Measurements from ENCODE around the gene PKD1. TPM values are rescaled to one million over a fixed set of nuclear protein-coding genes. Genes with fewer than 3 reads are reported as not detected.

Gene PKD1
- total RNA-seq, 1 donor from 2014 or later, result 169 TPM

- Mint-ChIP-seq H3K27me3 (ENCODE audit: unreplicated experiment) (no peaks in the 10 kb centered on the region), H3K9me3 (ENCODE audit: unreplicated experiment) (no peaks in the 10 kb centered on the region), H3K36me3 (ENCODE audit: unreplicated experiment) (peaks cover 20% of the 10 kb centered on the region), H3K4me1 (ENCODE audit: unreplicated experiment) (peaks cover 3% of the 10 kb centered on the region), H3K4me3 (ENCODE audit: unreplicated experiment) (no peak overlapping the region), H3K27ac (ENCODE audit: unreplicated experiment) (no peak overlapping the region)
- TF ChIP-seq, protein P1, sequence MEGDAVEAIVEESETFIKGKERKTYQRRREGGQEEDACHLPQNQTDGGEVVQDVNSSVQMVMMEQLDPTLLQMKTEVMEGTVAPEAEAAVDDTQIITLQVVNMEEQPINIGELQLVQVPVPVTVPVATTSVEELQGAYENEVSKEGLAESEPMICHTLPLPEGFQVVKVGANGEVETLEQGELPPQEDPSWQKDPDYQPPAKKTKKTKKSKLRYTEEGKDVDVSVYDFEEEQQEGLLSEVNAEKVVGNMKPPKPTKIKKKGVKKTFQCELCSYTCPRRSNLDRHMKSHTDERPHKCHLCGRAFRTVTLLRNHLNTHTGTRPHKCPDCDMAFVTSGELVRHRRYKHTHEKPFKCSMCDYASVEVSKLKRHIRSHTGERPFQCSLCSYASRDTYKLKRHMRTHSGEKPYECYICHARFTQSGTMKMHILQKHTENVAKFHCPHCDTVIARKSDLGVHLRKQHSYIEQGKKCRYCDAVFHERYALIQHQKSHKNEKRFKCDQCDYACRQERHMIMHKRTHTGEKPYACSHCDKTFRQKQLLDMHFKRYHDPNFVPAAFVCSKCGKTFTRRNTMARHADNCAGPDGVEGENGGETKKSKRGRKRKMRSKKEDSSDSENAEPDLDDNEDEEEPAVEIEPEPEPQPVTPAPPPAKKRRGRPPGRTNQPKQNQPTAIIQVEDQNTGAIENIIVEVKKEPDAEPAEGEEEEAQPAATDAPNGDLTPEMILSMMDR (IDR thresholded peaks at IDR 0.05), result no peak
- DNase-seq (ENCODE audit: extremely low spot score, unreplicated experiment), result no peak
Measured at GRCh38 chr16:2170080-2170479, 34.4 kb upstream of the PKD1 start.

DNA sequence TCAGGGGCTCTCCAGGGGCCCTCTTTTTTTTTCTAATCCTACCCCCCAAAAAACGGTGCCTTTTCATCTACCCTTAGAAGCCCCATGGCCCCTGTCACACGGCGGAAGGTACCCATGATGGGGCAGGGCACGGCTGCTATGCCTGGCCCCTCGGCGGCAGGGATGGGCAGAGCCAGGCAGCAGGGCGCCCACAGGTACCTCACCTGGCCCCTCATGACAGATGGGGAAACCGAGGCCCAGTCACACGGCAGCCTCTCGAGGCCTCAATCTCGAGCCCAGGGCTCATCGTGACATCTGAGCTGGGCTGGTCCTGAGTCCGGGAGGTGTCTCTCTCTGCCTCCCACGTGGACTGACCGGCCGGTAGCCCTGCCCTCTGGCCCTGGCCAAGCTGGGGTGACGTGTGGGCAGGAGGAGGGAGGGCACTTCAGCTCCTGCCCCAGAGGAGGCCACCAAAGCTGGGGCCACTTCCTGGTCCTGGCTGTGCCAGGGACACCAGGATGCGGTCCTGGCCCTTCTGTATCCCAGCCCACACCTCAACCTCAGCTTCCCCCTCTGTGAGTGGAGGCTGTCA is 31.5 kb upstream of the PKD1 start:
- Mint-ChIP-seq H3K4me3 (ENCODE audit: unreplicated experiment) (no peak overlapping the region), H3K36me3 (ENCODE audit: unreplicated experiment) (peaks cover 10% of the 10 kb centered on the region), H3K27ac (ENCODE audit: unreplicated experiment) (no peak overlapping the region), H3K27me3 (ENCODE audit: unreplicated experiment) (no peaks in the 10 kb centered on the region), H3K4me1 (ENCODE audit: unreplicated experiment) (peaks cover 3% of the 10 kb centered on the region), H3K9me3 (ENCODE audit: unreplicated experiment) (no peaks in the 10 kb centered on the region)
- no peak for DNase-seq (ENCODE audit: extremely low spot score, unreplicated experiment)
- TF ChIP-seq, protein P1 (IDR thresholded peaks at IDR 0.05), result no peak

GRCh38 chr16:2166263-2167067 is 30.8 kb upstream of the PKD1 start:
- Mint-ChIP-seq H3K4me3 (ENCODE audit: unreplicated experiment) (no peak overlapping the region), H3K4me1 (ENCODE audit: unreplicated experiment) (peaks cover 7% of the 10 kb centered on the region), H3K27me3 (ENCODE audit: unreplicated experiment) (no peaks in the 10 kb centered on the region), H3K27ac (ENCODE audit: unreplicated experiment) (no peak overlapping the region), H3K9me3 (ENCODE audit: unreplicated experiment) (no peaks in the 10 kb centered on the region), H3K36me3 (ENCODE audit: unreplicated experiment) (peaks cover 9% of the 10 kb centered on the region)
- TF ChIP-seq, protein P1 (IDR thresholded peaks at IDR 0.05), result no peak
- no peak for DNase-seq (ENCODE audit: extremely low spot score, unreplicated experiment)

GRCh38 chr16:2165861-2166260 is 30.2 kb upstream of the PKD1 start:
- TF ChIP-seq, protein P1 (IDR thresholded peaks at IDR 0.05), result no peak
- no peak overlapping the region for H3K4me3 Mint-ChIP-seq (ENCODE audit: unreplicated experiment)
- H3K27me3 Mint-ChIP-seq (ENCODE audit: unreplicated experiment), result no peaks in the 10 kb centered on the region
- H3K27ac Mint-ChIP-seq (ENCODE audit: unreplicated experiment), result no peak overlapping the region
- peaks cover 13% of the 10 kb centered on the region for H3K4me1 Mint-ChIP-seq (ENCODE audit: unreplicated experiment)
- H3K9me3 Mint-ChIP-seq (ENCODE audit: unreplicated experiment), result no peaks in the 10 kb centered on the region
- no peak for DNase-seq (ENCODE audit: extremely low spot score, unreplicated experiment)
- H3K36me3 Mint-ChIP-seq (ENCODE audit: unreplicated experiment), result peaks cover 9% of the 10 kb centered on the region

- H3K36me3 Mint-ChIP-seq (ENCODE audit: unreplicated experiment), result peaks cover 9% of the 10 kb centered on the region
- H3K9me3 Mint-ChIP-seq (ENCODE audit: unreplicated experiment), result no peaks in the 10 kb centered on the region
- peaks cover 25% of the 10 kb centered on the region for H3K4me1 Mint-ChIP-seq (ENCODE audit: unreplicated experiment)
- no peak for DNase-seq (ENCODE audit: extremely low spot score, unreplicated experiment)
- H3K4me3 Mint-ChIP-seq (ENCODE audit: unreplicated experiment), result no peak overlapping the region
- no peak overlapping the region for H3K27ac Mint-ChIP-seq (ENCODE audit: unreplicated experiment)
- TF ChIP-seq, protein P1 (IDR thresholded peaks at IDR 0.05), result no peak
- no peaks in the 10 kb centered on the region for H3K27me3 Mint-ChIP-seq (ENCODE audit: unreplicated experiment)
Measured at GRCh38 chr16:2163211-2163881, 27.6 kb upstream of the PKD1 start.
